CD4-positive, alpha-beta memory T cell (primary cell): ENCODE measurements around the gene RUNX2. TPM values are rescaled to one million over a fixed set of nuclear protein-coding genes. Genes with fewer than 3 reads are reported as not detected.

Experiments used
- CTCF ChIA-PET: fragments of 350-600 bp; sonication (Branson Sonifier 250); formaldehyde crosslinking; loops from one replicate; lab custom pipeline; 2021; ENCODE audit warnings: inconsistent platforms; ENCODE audit not compliant: partially characterized antibody; lab: Charles Lee
- POLR2A ChIA-PET: fragments of 350-600 bp; sonication (Branson Sonifier 250); formaldehyde crosslinking; loops from one replicate; lab custom pipeline; 2021; ENCODE audit not compliant: partially characterized antibody; lab: Charles Lee
- DNase-seq, 5 donors: peaks; one replicate each; pipeline versions ENCODE4 v3.0.0 to v3.0.0-alpha.2; 2020 to 2022; ENCODE audit warnings: mixed read lengths in 1 of 5
- H3K27ac ChIP-seq: one replicate; pipeline ENCODE4 v1.7.0; 2013; ENCODE audit warnings: low read depth, low read length
- H3K27me3 ChIP-seq: 2 replicates; pipeline ENCODE4 v1.7.0; 2013; ENCODE audit warnings: mild to moderate bottlenecking, low read length, moderate library complexity; ENCODE audit not compliant: insufficient read depth
- H3K36me3 ChIP-seq: 2 replicates; pipeline ENCODE4 v1.7.0; 2013; ENCODE audit warnings: mild to moderate bottlenecking, low read length, moderate library complexity; ENCODE audit not compliant: insufficient read depth
- H3K4me1 ChIP-seq: 2 replicates; pipeline ENCODE4 v1.7.0; 2013; ENCODE audit warnings: mild to moderate bottlenecking, low read length, moderate library complexity; ENCODE audit not compliant: insufficient read depth
- H3K4me3 ChIP-seq, 2 donors: one replicate each; pipeline ENCODE4 v1.7.0; 2013; ENCODE audit warnings: low read length in 2 of 2, mild to moderate bottlenecking in 1 of 2
- H3K9me3 ChIP-seq, 2 donors: one replicate each; pipeline ENCODE4 v1.7.0; 2013; ENCODE audit warnings: low read length in 2 of 2, control low read depth in 1 of 2; ENCODE audit not compliant: control insufficient read depth in 1 of 2
- H3K27ac Mint-ChIP-seq, 7 donors: one replicate each; pipeline ENCODE4 v1.8.0; 2020 to 2021; ENCODE audit warnings: mixed read lengths in 7 of 7, mild to moderate bottlenecking in 6 of 7, inconsistent platforms in 3 of 7, moderate library complexity in 3 of 7
- H3K27me3 Mint-ChIP-seq, 2 donors: one replicate each; pipeline ENCODE4 v1.8.0; 2020 to 2021; ENCODE audit warnings: mixed read lengths in 2 of 2
- H3K36me3 Mint-ChIP-seq, 2 donors: one replicate each; pipeline ENCODE4 v1.8.0; 2020 to 2021; ENCODE audit warnings: mixed read lengths in 2 of 2, inconsistent platforms in 1 of 2, mild to moderate bottlenecking in 1 of 2
- H3K4me1 Mint-ChIP-seq, 4 donors: one replicate each; pipeline ENCODE4 v1.8.0; 2020 to 2021; ENCODE audit warnings: mixed read lengths in 4 of 4, mild to moderate bottlenecking in 1 of 4
- H3K4me3 Mint-ChIP-seq, 8 donors: one replicate each; pipeline ENCODE4 v1.8.0; 2020 to 2021; ENCODE audit warnings: mixed read lengths in 8 of 8, mild to moderate bottlenecking in 7 of 8, moderate library complexity in 6 of 8, inconsistent platforms in 3 of 8
- H3K9me3 Mint-ChIP-seq, 8 donors: one replicate each; pipeline ENCODE4 v1.8.0; 2020 to 2021; ENCODE audit warnings: mixed read lengths in 8 of 8, mild to moderate bottlenecking in 5 of 8, inconsistent platforms in 3 of 8, moderate library complexity in 1 of 8
- intact Hi-C: fragments of 100-400 bp; cut with micrococcal nuclease; formaldehyde crosslinking; loops from one replicate; pipeline ENCODE4 v1.15.1; 2023
- polyA plus RNA-seq, 2 donors: library from polyadenylated mRNA; unstranded; fragments of 300-500 nt; fragmentation: Illumina TruSeq; gene quantifications; one replicate each; pipeline ENCODE4 v1.2.3, GENCODE V29; 2021
- total RNA-seq, 2 experiments: library from RNA; stranded (reverse); gene quantifications; one replicate each; pipeline ENCODE4 v1.2.3, GENCODE V29; 2021

The RUNX2 gene
- total and polyA plus RNA-seq, 4 experiments from 2014 or later = 4.5 to 26.6 (median 23.3) TPM

DNA sequence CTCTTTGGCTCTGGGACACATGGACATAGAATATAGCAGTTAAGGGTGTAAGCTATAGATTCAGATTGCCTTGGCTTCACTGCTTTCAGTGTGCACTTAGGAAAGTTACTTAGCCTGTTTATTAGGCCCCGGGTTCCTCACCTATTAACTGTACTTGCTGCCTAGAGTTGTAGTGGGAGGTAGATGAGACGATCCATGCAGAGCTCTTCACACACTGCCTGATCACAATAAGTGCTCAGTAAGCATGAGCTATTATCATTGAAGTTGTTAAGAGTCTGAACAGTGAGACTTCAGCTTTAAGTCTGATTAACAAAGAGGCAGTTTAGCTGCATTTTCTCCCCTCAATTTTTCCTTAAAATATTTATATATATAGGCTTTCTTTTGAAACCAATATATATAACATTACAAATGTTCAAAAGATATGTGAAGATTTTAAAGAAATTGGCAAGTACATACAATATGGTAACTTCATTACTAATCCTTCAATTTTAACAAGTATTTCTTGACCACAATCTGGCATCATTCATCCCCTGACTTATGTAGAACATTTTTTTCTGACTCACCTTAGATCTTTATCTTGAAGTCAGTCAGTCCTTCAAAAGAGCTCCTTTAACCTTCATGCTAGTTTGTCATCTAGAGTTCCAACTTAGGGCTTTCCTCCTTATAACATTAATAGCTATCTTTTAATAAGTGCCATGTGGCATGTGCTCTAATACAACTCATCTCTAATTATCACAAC is 70.1 kb downstream of the RUNX2 start:
- Histone ChIP-seq H3K27ac (no peak overlapping the region), H3K4me3 (no peak overlapping the region), H3K4me1 (no peaks in the 10 kb centered on the region), H3K9me3 (no peaks in the 10 kb centered on the region), H3K36me3 (no peaks in the 10 kb centered on the region), H3K27me3 (no peaks in the 10 kb centered on the region)
- H3K9me3 Mint-ChIP-seq = peaks cover 0 to 4% (median under 1%) of the 10 kb centered on the region in 8 donors
- H3K36me3 Mint-ChIP-seq = no peaks in the 10 kb centered on the region
- H3K4me1 Mint-ChIP-seq = peaks cover 0 to 2% (median under 1%) of the 10 kb centered on the region in 4 donors
- no peak overlapping the region for H3K27ac Mint-ChIP-seq
- peaks cover 3 to 4% of the 10 kb centered on the region in 2 donors for H3K27me3 Mint-ChIP-seq
- DNase-seq = no peak
- POLR2A ChIA-PET = no interaction called here
- CTCF ChIA-PET = interaction anchor here (1.0 to 1.3 kb wide), 2 partner anchors 22 to 317 kb away, joined by 3 to 4 read pairs; no protein-coding TSS in a partner anchor
- intact Hi-C loops = no loop called here
- no peak overlapping the region for H3K4me3 Mint-ChIP-seq

DNA sequence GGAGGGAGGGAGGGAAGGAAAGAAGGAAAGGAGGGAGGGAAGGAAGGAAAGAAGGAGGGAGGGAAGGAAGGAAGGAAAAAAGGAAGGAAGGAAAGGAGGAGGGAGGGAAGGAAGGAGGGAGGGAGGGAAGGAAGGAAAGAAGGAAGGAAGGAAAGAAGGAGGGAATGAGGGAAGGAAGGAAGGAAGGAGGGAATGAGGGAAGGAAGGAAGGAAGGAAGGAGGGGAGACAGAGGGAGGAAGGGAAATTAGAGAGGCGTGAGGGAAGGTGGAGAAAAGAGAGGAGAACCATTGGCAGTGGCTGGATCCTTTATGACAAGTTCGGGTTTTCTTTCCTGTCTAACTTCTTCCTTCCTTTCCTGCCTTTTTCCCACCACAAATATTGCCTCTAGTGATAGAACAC is 71.9 kb downstream of the RUNX2 start:
- H3K27me3 ChIP-seq = no peaks in the 10 kb centered on the region
- ChIA-PET POLR2A (no interaction called here), CTCF (no interaction called here)
- Mint-ChIP-seq H3K9me3 (no peaks in the 10 kb centered on the region), H3K4me1 (peaks cover 0 to 2% (median under 1%) of the 10 kb centered on the region in 4 donors), H3K36me3 (no peaks in the 10 kb centered on the region), H3K27me3 (peaks cover 3 to 6% of the 10 kb centered on the region in 2 donors), H3K4me3 (no peak overlapping the region), H3K27ac (no peak overlapping the region)
- intact Hi-C loops = no loop called here
- H3K36me3 ChIP-seq = no peaks in the 10 kb centered on the region
- no peak for DNase-seq
- no peaks in the 10 kb centered on the region for H3K9me3 ChIP-seq
- H3K4me3 ChIP-seq = no peak overlapping the region
- H3K27ac ChIP-seq = no peak overlapping the region
- H3K4me1 ChIP-seq = no peaks in the 10 kb centered on the region

DNA sequence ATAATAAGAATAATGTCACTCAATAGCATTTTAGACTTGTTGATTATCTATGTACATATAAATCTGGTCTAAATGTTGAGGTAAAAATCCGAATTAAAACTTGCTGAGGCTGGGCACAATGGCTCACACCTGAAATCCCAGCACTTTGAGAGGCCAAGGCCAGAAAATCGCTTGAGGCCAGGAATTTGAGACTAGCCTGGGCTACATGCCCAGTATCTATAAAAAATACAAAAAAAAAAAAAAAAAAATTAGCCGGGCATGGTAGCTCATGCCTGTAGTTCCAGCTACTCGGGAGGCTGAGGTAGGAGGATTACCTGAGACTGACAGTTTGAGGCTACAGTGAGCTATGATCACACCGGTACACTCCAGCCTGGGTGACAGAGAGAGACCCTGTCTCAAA is 83.8 kb downstream of the RUNX2 start:
- Mint-ChIP-seq H3K27me3 (peaks cover 0 to 2% of the 10 kb centered on the region in 2 donors), H3K4me1 (no peaks in the 10 kb centered on the region), H3K27ac (no peak overlapping the region), H3K4me3 (no peak overlapping the region), H3K36me3 (no peaks in the 10 kb centered on the region), H3K9me3 (peaks cover 0 to 1% (median 0%) of the 10 kb centered on the region in 8 donors)
- H3K4me1 ChIP-seq = no peaks in the 10 kb centered on the region
- no peaks in the 10 kb centered on the region for H3K9me3 ChIP-seq
- H3K27me3 ChIP-seq = no peaks in the 10 kb centered on the region
- H3K36me3 ChIP-seq = no peaks in the 10 kb centered on the region
- DNase-seq = no peak
- intact Hi-C loops = no loop called here
- ChIA-PET CTCF (no interaction called here), POLR2A (interaction anchor here (0.6 kb wide), 3 partner anchors 24 to 367 kb away, joined by 3 to 4 read pairs (median 3); no protein-coding TSS in a partner anchor)
- no peak overlapping the region for H3K27ac ChIP-seq
- H3K4me3 ChIP-seq = no peak overlapping the region

DNA sequence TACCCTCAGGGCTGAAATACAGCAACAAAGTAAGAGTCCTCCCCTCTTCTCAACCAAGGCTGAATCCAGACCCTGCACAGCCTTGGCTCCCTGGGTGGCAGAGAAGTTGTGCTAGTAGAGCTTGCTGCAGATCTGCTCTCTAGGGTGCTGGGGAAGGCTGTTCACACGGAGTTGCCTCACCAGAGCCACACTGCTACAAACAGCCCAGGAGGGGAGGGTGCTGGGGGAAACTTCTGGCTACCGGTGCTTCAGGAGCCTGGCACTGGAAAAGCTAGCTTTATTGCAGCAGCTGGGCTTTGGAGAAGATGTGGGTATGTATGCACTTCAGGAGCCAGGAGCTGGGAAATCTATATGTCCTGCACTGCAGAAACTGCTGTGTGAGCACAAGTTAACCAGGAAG is 87.2 kb downstream of the RUNX2 start:
- H3K36me3 ChIP-seq = no peaks in the 10 kb centered on the region
- H3K27ac Mint-ChIP-seq = no peak overlapping the region
- H3K4me1 ChIP-seq = peaks cover 12% of the 10 kb centered on the region
- peak overlapping the region in 2 of 8 donors; percentile 1 to 20 for H3K4me3 Mint-ChIP-seq
- H3K9me3 Mint-ChIP-seq = no peaks in the 10 kb centered on the region
- POLR2A ChIA-PET = no interaction called here
- H3K4me1 Mint-ChIP-seq = peaks cover 7 to 13% (median 11%) of the 10 kb centered on the region in 4 donors
- no peaks in the 10 kb centered on the region for H3K27me3 ChIP-seq
- H3K9me3 ChIP-seq = no peaks in the 10 kb centered on the region
- H3K27me3 Mint-ChIP-seq = peaks cover 3 to 8% of the 10 kb centered on the region in 2 donors
- H3K36me3 Mint-ChIP-seq = peaks cover 0 to 2% of the 10 kb centered on the region in 2 donors
- no peak overlapping the region for H3K27ac ChIP-seq
- intact Hi-C loops = loop anchor here (5.0 kb wide), 1 partner anchor 938 kb away; no protein-coding TSS in a partner anchor
- no peak overlapping the region for H3K4me3 ChIP-seq
- DNase-seq = no peak
- CTCF ChIA-PET = interaction anchor here (0.6 to 2.8 kb wide), 3 partner anchors 299 to 758 kb away, joined by 3 to 8 read pairs (median 4); no protein-coding TSS in a partner anchor

DNA sequence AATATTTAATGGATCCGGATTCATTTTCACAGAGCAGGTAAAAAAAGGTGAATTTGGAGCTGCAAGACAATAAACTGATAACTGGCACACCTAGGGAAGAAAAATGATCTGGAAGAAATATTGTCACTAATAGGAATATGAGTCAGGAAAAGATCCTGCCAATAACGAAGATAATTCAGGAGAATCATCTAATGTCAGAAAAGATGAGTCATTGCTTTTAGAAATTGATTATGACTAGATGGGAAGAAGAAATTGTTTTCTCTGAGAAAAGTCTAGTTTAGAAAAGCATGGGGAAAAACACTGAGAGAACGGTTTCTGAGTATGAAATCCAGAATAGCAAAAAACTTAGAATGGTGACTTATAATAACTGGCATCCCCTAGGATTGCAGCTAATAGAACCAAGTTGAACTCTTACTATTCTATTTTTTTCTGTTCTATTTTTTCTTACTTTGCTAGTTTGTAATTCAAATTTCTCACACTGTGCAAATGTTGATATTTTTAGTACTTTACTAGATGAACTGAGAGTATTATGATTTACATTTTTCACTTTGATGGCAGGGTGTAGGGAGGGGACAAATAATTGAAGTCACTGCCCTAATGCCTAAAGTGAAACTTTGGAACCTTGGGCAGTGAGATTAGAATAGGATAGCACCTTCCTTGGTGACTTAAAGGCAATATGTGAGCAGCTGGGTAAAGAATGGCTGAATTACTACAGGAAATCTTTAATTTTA is 87.8 kb downstream of the RUNX2 start:
- ChIA-PET POLR2A (no interaction called here), CTCF (interaction anchor here (1.3 to 2.8 kb wide), 3 partner anchors 22 to 758 kb away, joined by 3 to 8 read pairs (median 4); no protein-coding TSS in a partner anchor)
- DNase-seq = no peak
- no peaks in the 10 kb centered on the region for H3K36me3 ChIP-seq
- no peaks in the 10 kb centered on the region for H3K9me3 ChIP-seq
- peaks cover 12 to 19% (median 17%) of the 10 kb centered on the region in 4 donors for H3K4me1 Mint-ChIP-seq
- intact Hi-C loops = loop anchor here (5.0 kb wide), 1 partner anchor 939 kb away; no protein-coding TSS in a partner anchor
- H3K4me1 ChIP-seq = peaks cover 19% of the 10 kb centered on the region
- H3K4me3 ChIP-seq = no peak overlapping the region
- H3K27ac ChIP-seq = no peak overlapping the region
- H3K27me3 ChIP-seq = no peaks in the 10 kb centered on the region
- H3K36me3 Mint-ChIP-seq = peaks cover 0 to 7% of the 10 kb centered on the region in 2 donors
- H3K9me3 Mint-ChIP-seq = no peaks in the 10 kb centered on the region
- peak overlapping the region in 1 of 7 donors; percentile 80 for H3K27ac Mint-ChIP-seq
- H3K27me3 Mint-ChIP-seq = peaks cover 3 to 8% of the 10 kb centered on the region in 2 donors
- H3K4me3 Mint-ChIP-seq = peak overlapping the region in 1 of 8 donors; percentile 1

DNA sequence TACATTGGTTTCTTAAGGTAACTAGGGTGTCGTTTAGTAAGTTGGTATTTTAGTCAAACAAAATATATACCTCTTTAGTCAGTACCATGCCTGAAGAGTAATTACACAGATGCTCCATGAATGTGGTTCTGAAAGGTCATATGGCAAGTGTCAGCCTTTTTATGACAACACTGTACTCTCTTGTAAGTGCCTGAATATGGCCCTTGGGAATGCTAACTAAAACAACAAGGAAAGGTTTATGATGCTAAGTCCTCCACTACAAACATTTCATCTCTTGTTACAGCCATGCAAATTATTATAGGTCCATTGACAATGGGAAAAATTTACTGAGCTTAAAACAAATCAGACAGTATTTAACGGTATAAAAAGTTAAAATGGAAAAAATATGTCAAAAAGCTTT is 88.6 kb downstream of the RUNX2 start:
- Mint-ChIP-seq H3K9me3 (no peaks in the 10 kb centered on the region), H3K4me1 (peaks cover 15 to 26% (median 21%) of the 10 kb centered on the region in 4 donors), H3K4me3 (no peak overlapping the region), H3K27me3 (peaks cover 3 to 8% of the 10 kb centered on the region in 2 donors), H3K36me3 (peaks cover 0 to 13% of the 10 kb centered on the region in 2 donors), H3K27ac (no peak overlapping the region)
- Histone ChIP-seq H3K27ac (no peak overlapping the region), H3K4me3 (no peak overlapping the region), H3K36me3 (no peaks in the 10 kb centered on the region), H3K27me3 (no peaks in the 10 kb centered on the region), H3K9me3 (no peaks in the 10 kb centered on the region), H3K4me1 (peaks cover 26% of the 10 kb centered on the region)
- CTCF ChIA-PET = interaction anchor here (1.6 to 5.0 kb wide), 3 partner anchors 23 to 762 kb away, joined by 3 to 60 read pairs (median 8); no protein-coding TSS in a partner anchor
- DNase-seq = no peak
- intact Hi-C loops = loop anchor here (5.0 kb wide), 1 partner anchor 939 kb away; no protein-coding TSS in a partner anchor
- POLR2A ChIA-PET = no interaction called here
